Chondrocyte (in vitro differentiated cells): ENCODE measurements around the gene GTF2H4. TPM values are rescaled to one million over a fixed set of nuclear protein-coding genes. Genes with fewer than 3 reads are reported as not detected.
A peak's percentile ranks its signal among the peaks of the same experiment; 100 is the strongest.

Experiments used
- DNase-seq: peaks from one replicate; pipeline ENCODE4 v3.0.0; 2021; ENCODE audit warnings: mixed read lengths, low spot score
- H3K27ac Mint-ChIP-seq: one replicate; pipeline ENCODE4 v1.8.0; 2021; ENCODE audit warnings: mild to moderate bottlenecking, moderate library complexity, mixed read lengths; ENCODE audit not compliant: unreplicated experiment
- H3K27me3 Mint-ChIP-seq: 2 replicates; pipeline ENCODE4 v1.8.0; 2021; ENCODE audit warnings: low read depth, mixed read lengths
- H3K36me3 Mint-ChIP-seq: 2 replicates; pipeline ENCODE4 v1.8.0; 2021; ENCODE audit warnings: low read depth, mixed read lengths
- H3K4me1 Mint-ChIP-seq: 2 replicates; pipeline ENCODE4 v1.8.0; 2021; ENCODE audit warnings: low read depth, mild to moderate bottlenecking, mixed read lengths
- H3K4me3 Mint-ChIP-seq: one replicate; pipeline ENCODE4 v1.8.0; 2021; ENCODE audit warnings: mild to moderate bottlenecking, moderate library complexity, mixed read lengths; ENCODE audit not compliant: unreplicated experiment
- H3K9me3 Mint-ChIP-seq: 2 replicates; pipeline ENCODE4 v1.8.0; 2021; ENCODE audit warnings: low read depth, mixed read lengths
- total RNA-seq: library from RNA; stranded (reverse); gene quantifications from 3 replicates; pipeline ENCODE4 v1.2.1, GENCODE V29; 2021
- TF ChIP-seq, protein P1 (sequence below): fragments of 200-600 bp; sonication (generic); IDR thresholded peaks from 2 replicates; pipeline ENCODE4 v1.5.0; 2021; ENCODE audit warnings: antibody characterized with exemption, mild to moderate bottlenecking, moderate library complexity

Gene GTF2H4
- total RNA-seq, 1 donor from 2014 or later = 39.5 TPM

DNA sequence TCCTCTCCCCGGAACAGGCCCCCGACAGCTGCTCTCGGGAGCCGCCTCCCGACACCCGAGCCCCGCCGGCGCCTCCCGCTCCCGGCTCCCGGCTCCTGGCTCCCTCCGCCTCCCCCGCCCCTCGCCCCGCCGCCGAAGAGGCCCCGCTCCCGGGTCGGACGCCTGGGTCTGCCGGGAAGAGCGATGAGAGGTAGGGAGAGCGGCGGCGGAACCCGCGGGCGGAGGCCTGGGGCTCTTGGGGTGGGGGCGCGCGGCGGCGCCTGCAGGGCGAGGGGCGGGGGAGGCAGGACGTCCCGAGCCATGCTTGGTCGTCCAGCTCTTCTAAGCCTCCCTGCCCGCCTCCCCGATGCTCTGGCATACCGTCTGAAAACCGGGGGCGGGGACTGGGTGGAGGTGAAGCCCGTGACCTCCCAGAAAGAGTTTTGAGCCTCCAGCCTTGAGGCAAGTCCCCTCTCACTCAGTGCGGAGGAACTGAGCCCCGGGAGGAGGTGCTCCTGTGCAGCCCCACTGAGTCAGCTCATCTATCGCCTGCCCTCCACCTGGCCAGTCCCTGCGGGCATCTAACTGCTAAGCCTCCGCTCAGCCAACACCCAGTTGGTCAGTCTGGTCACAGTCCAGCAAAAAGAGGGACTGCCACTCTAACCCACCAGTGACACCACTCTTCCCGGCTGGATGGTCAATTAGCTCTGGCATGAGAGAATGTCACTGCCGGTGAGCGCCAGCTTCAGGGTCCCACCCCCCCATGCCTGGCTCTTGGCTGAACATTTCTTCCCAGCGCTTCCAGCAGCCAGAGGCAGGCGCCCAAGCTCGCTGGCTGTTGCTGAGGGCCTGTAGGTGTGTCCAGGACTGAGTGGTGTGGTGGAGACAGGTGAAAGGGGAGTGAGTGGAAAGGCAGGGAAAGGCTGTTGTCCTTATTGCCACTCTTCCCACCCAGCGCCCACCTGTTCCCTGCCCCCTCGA, 23.2 kb upstream of the GTF2H4 start:
- TF ChIP-seq, protein P1, sequence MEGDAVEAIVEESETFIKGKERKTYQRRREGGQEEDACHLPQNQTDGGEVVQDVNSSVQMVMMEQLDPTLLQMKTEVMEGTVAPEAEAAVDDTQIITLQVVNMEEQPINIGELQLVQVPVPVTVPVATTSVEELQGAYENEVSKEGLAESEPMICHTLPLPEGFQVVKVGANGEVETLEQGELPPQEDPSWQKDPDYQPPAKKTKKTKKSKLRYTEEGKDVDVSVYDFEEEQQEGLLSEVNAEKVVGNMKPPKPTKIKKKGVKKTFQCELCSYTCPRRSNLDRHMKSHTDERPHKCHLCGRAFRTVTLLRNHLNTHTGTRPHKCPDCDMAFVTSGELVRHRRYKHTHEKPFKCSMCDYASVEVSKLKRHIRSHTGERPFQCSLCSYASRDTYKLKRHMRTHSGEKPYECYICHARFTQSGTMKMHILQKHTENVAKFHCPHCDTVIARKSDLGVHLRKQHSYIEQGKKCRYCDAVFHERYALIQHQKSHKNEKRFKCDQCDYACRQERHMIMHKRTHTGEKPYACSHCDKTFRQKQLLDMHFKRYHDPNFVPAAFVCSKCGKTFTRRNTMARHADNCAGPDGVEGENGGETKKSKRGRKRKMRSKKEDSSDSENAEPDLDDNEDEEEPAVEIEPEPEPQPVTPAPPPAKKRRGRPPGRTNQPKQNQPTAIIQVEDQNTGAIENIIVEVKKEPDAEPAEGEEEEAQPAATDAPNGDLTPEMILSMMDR = peak; percentile 9
- Mint-ChIP-seq H3K27me3 (no peaks in the 10 kb centered on the region), H3K4me3 (peak overlapping the region; percentile 80), H3K4me1 (peaks cover 75% of the 10 kb centered on the region), H3K9me3 (no peaks in the 10 kb centered on the region), H3K27ac (peak overlapping the region; percentile 87), H3K36me3 (peaks cover 4% of the 10 kb centered on the region)
- DNase-seq = no peak

DNA sequence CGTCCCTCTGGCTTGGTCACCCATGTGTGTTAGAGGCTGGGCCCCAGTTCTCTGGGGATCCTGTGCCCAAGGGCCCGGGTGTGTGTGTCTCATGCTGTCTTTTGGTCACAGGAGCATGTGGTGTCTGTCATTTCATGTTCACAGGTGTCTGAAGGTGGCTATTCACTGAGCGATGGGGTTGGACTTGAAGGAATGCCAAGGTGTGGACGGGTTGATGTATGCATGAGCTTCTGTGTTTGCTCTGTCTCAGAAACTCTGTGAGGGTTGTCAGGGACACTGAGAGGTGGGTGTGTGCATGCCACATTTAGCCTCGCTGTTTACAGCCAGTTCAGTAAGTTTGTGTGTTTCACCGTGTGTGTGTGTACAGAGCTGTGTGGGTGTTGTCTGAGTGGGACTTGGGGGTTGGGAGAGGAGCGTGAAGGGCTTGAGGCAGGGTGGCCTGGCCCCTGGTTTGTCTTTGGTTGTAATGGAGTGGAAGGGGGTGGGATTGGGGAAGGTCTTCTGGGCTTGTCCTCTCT, 22.5 kb upstream of the GTF2H4 start:
- Mint-ChIP-seq H3K9me3 (no peaks in the 10 kb centered on the region), H3K27me3 (no peaks in the 10 kb centered on the region), H3K4me1 (peaks cover 81% of the 10 kb centered on the region), H3K36me3 (peaks cover 11% of the 10 kb centered on the region), H3K4me3 (peak overlapping the region; percentile 80), H3K27ac (peak overlapping the region; percentile 87)
- DNase-seq = no peak
- TF ChIP-seq, protein P1 = no peak

DNA sequence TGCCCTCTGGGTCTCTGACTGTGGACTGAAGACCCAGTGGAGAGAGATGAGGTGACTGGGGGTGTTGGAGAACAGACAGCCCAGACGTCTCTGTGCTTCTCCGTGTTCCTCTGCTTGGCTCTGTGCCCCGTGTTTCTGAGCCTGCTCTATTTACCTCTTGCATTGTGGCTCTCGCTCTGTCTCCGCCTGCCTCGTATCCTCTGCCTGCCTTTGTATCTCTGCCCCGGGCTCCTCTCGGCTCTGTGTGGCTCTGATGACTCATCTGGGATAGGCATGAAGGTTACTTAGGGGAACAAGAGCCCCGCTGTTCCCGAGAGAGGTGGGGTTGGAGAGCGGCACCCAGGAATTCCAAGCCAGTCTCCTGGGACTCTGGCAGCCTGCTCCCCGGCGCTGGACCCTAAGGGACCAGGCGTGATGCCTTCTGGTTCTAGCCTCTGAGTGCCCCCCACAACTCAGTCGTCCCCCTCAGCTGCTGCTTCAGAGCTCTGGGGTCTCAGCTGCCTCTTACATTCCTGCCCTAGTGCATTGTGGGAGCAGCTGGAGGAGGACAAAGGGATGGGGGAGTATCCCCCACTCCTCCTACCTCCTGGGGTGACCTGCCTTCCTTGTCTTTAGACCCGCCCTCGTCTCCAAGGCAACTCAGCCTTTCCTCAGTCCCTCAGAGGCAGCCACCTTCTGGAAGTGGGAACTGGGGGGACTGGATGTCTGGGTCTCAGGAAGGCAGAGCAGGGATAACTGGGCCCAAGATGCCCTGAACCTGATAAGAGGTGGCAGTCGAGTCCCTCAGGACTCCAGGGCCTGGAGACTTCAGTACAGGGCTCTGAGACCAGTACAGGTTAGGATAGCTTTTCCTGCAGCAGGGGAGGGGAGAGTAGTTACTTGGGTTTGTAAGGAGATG, 21.8 kb upstream of the GTF2H4 start:
- Mint-ChIP-seq H3K36me3 (peaks cover 12% of the 10 kb centered on the region), H3K9me3 (no peaks in the 10 kb centered on the region), H3K27me3 (no peaks in the 10 kb centered on the region), H3K4me1 (peaks cover 75% of the 10 kb centered on the region), H3K27ac (peak overlapping the region; percentile 87), H3K4me3 (peak overlapping the region; percentile 80)
- TF ChIP-seq, protein P1 = no peak
- DNase-seq = no peak

DNA sequence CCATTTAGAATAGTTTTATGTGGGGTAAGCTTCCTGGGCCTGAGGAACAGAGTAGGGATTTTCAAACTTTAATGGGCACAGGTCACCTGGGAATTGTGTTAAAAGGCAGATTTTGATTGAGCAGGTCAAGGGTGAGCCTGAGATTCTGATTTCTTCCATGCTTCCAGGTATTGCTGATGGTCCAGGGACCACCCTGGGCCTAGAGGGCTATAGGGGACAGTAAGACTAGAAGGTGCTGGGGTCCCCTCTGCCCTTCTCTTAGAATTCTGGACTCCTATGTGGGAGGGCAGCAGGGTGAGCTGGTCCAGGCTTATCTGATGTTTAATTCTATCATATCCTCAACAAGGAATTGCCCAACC, 21.1 kb upstream of the GTF2H4 start:
- Mint-ChIP-seq H3K27ac (peak overlapping the region; percentile 87), H3K9me3 (no peaks in the 10 kb centered on the region), H3K4me3 (peak overlapping the region; percentile 80), H3K27me3 (no peaks in the 10 kb centered on the region), H3K4me1 (peaks cover 69% of the 10 kb centered on the region), H3K36me3 (peaks cover 14% of the 10 kb centered on the region)
- DNase-seq = no peak
- TF ChIP-seq, protein P1 = no peak
